ENCODE measurements around the gene IRF2. TPM values are rescaled to one million over a fixed set of nuclear protein-coding genes. Genes with fewer than 3 reads are reported as not detected.
"Not testable (repeated sequence)": the region's sequence is repeated elsewhere in the genome, so short reads cannot be mapped to it uniquely, and the experiment has no call there.

The IRF2 gene
- total and polyA plus RNA-seq, 2 experiments from 2014 or later = 12.8 to 14.2 TPM

- Histone ChIP-seq H3K9ac (no peak overlapping the region), H3K79me2 (ENCODE audit: insufficient read depth) (no peaks in the 10 kb centered on the region), H4K20me1 (ENCODE audit: insufficient read depth) (no peaks in the 10 kb centered on the region), H3K4me1 (ENCODE audit: insufficient read depth) (no peaks in the 10 kb centered on the region), H3K4me3 (no peak overlapping the region), H3F3A (ENCODE audit: insufficient read depth) (no peaks in the 10 kb centered on the region), H3K27me3 (replicated peaks; ENCODE audit: insufficient read depth) (no peaks in the 10 kb centered on the region), H3K36me3 (ENCODE audit: low read depth) (no peaks in the 10 kb centered on the region), H3K9me3 (ENCODE audit: low read depth) (no peaks in the 10 kb centered on the region), H3K4me2 (ENCODE audit: unreplicated experiment) (no peak overlapping the region), H3K9me2 (ENCODE audit: insufficient read depth) (no peaks in the 10 kb centered on the region), H2AFZ (no peak overlapping the region), H3K27ac (no peak overlapping the region)
- TF ChIP-seq EZH2phosphoT487 (IDR thresholded peaks at IDR 0.05; ENCODE audit: insufficient read depth, low read depth) = no peak
- TF ChIP-seq EZH2 (IDR thresholded peaks at IDR 0.05; ENCODE audit: insufficient read depth, poor library complexity, severe bottlenecking) = no peak
- WGBS, 2 experiments (ENCODE audit: low coverage in 1 of 2, low lambda C conversion rate in 2 of 2, missing lambda C conversion rate in 2 of 2) = 76 to 80% methylated on average over 16 of the region's 16 CpGs
- in situ Hi-C loops (cut with MboI) = no loop called here
- no peak for DNase-seq
Observed at GRCh38 chr4:184347251-184348239, 126.8 kb downstream of the IRF2 start.

GRCh38 chr4:184346682-184347081 is 127.7 kb downstream of the IRF2 start:
- no peaks in the 10 kb centered on the region for H3K79me2 ChIP-seq (ENCODE audit: insufficient read depth)
- no peaks in the 10 kb centered on the region for H3K9me3 ChIP-seq (ENCODE audit: low read depth)
- in situ Hi-C loops (cut with MboI) = no loop called here
- H3F3A ChIP-seq (ENCODE audit: insufficient read depth) = no peaks in the 10 kb centered on the region
- 75 to 80% methylated on average over 2 of the region's 2 CpGs for whole genome bisulfite sequencing, 2 experiments (ENCODE audit: low coverage in 1 of 2, low lambda C conversion rate in 2 of 2, missing lambda C conversion rate in 2 of 2)
- H4K20me1 ChIP-seq (ENCODE audit: insufficient read depth) = no peaks in the 10 kb centered on the region
- no peak for DNase-seq
- H3K4me2 ChIP-seq (ENCODE audit: unreplicated experiment) = no peak overlapping the region
- H3K27ac ChIP-seq = no peak overlapping the region
- no peaks in the 10 kb centered on the region for H3K9me2 ChIP-seq (ENCODE audit: insufficient read depth)
- H2AFZ ChIP-seq = no peak overlapping the region
- no peak overlapping the region for H3K4me3 ChIP-seq
- no peak overlapping the region for H3K9ac ChIP-seq
- TF ChIP-seq EZH2 (IDR thresholded peaks at IDR 0.05; ENCODE audit: insufficient read depth, poor library complexity, severe bottlenecking) (no peak), EZH2phosphoT487 (IDR thresholded peaks at IDR 0.05; ENCODE audit: insufficient read depth, low read depth) (no peak)
- no peaks in the 10 kb centered on the region for H3K36me3 ChIP-seq (ENCODE audit: low read depth)
- H3K4me1 ChIP-seq (ENCODE audit: insufficient read depth) = no peaks in the 10 kb centered on the region
- H3K27me3 ChIP-seq (replicated peaks; ENCODE audit: insufficient read depth) = no peaks in the 10 kb centered on the region

GRCh38 chr4:184346273-184346672 is 128.1 kb downstream of the IRF2 start:
- WGBS, 2 experiments (ENCODE audit: low coverage in 1 of 2, low lambda C conversion rate in 2 of 2, missing lambda C conversion rate in 2 of 2) = 91 to 94% methylated on average over 6 of the region's 6 CpGs
- H3K27ac ChIP-seq; H3K79me2 ChIP-seq (ENCODE audit: insufficient read depth); H4K20me1 ChIP-seq (ENCODE audit: insufficient read depth); DNase-seq; H3K9ac ChIP-seq; H3K27me3 ChIP-seq (replicated peaks; ENCODE audit: insufficient read depth); H3K4me3 ChIP-seq; H3K4me1 ChIP-seq (ENCODE audit: insufficient read depth); H2AFZ ChIP-seq; H3K4me2 ChIP-seq (ENCODE audit: unreplicated experiment); in situ Hi-C loops (cut with MboI); H3K9me2 ChIP-seq (ENCODE audit: insufficient read depth); H3F3A ChIP-seq (ENCODE audit: insufficient read depth); H3K9me3 ChIP-seq (ENCODE audit: low read depth); H3K36me3 ChIP-seq (ENCODE audit: low read depth): not testable (repeated sequence)

GRCh38 chr4:184345573-184345922 is 128.8 kb downstream of the IRF2 start:
- no peaks in the 10 kb centered on the region for H3K4me1 ChIP-seq (ENCODE audit: insufficient read depth)
- H3K79me2 ChIP-seq (ENCODE audit: insufficient read depth) = no peaks in the 10 kb centered on the region
- no peaks in the 10 kb centered on the region for H3K9me2 ChIP-seq (ENCODE audit: insufficient read depth)
- H4K20me1 ChIP-seq (ENCODE audit: insufficient read depth) = no peaks in the 10 kb centered on the region
- DNase-seq = no peak
- in situ Hi-C loops (cut with MboI) = no loop called here
- TF ChIP-seq EZH2 (IDR thresholded peaks at IDR 0.05; ENCODE audit: insufficient read depth, poor library complexity, severe bottlenecking) = no peak
- TF ChIP-seq EZH2phosphoT487 (IDR thresholded peaks at IDR 0.05; ENCODE audit: insufficient read depth, low read depth) = no peak
- 80 to 83% methylated on average over 3 of the region's 3 CpGs for WGBS, 2 experiments (ENCODE audit: low coverage in 1 of 2, low lambda C conversion rate in 2 of 2, missing lambda C conversion rate in 2 of 2)
- no peak overlapping the region for H3K27ac ChIP-seq
- no peak overlapping the region for H3K4me2 ChIP-seq (ENCODE audit: unreplicated experiment)
- H3K27me3 ChIP-seq (replicated peaks; ENCODE audit: insufficient read depth) = no peaks in the 10 kb centered on the region
- H3K36me3 ChIP-seq (ENCODE audit: low read depth) = no peaks in the 10 kb centered on the region
- H3K4me3 ChIP-seq = no peak overlapping the region
- H3F3A ChIP-seq (ENCODE audit: insufficient read depth) = no peaks in the 10 kb centered on the region
- no peaks in the 10 kb centered on the region for H3K9me3 ChIP-seq (ENCODE audit: low read depth)
- H3K9ac ChIP-seq = no peak overlapping the region
- no peak overlapping the region for H2AFZ ChIP-seq

All from GM23248 (cell line).